ENCODE data around the gene NMT1. TPM values are rescaled to one million over a fixed set of nuclear protein-coding genes. Genes with fewer than 3 reads are reported as not detected.

Gene NMT1
- total RNA-seq, 1 experiment from 2014 or later = 152 TPM

GRCh38 chr17:45029758-45030423 lies 31.2 kb upstream of the NMT1 start:
- no peaks in the 10 kb centered on the region for H3K27me3 Mint-ChIP-seq (ENCODE audit: low read depth)
- ChIA-PET POLR2A (no interaction called here), CTCF (no interaction called here)
- ATAC-seq (no peak), DNase-seq (ENCODE audit: low spot score) (no peak)
- no peaks in the 10 kb centered on the region for H3K4me1 Mint-ChIP-seq
- peaks cover 37% of the 10 kb centered on the region for H3K36me3 Mint-ChIP-seq
- H3K27ac Mint-ChIP-seq = no peak overlapping the region
- no peaks in the 10 kb centered on the region for H3K9me3 Mint-ChIP-seq
- H3K4me3 Mint-ChIP-seq = no peak overlapping the region
- TF ChIP-seq PREB (CRISPR knock-in tag; IDR thresholded peaks at IDR 0.05; ENCODE audit: borderline replicate concordance) (no peak), ARID4B (CRISPR knock-in tag; IDR thresholded peaks at IDR 0.05; ENCODE audit: borderline replicate concordance) (no peak), GABPB1 (CRISPR knock-in tag; IDR thresholded peaks at IDR 0.05) (no peak), STAT6 (CRISPR knock-in tag; conservative IDR thresholded peaks at IDR 0.05; ENCODE audit: low read depth) (no peak), E2F5 (CRISPR knock-in tag; IDR thresholded peaks at IDR 0.05) (no peak), ELF4 (CRISPR knock-in tag; IDR thresholded peaks at IDR 0.05; ENCODE audit: low read depth) (no peak), ZNF671 (CRISPR knock-in tag; IDR thresholded peaks at IDR 0.05) (no peak), CDX4 (CRISPR knock-in tag; IDR thresholded peaks at IDR 0.05; ENCODE audit: borderline replicate concordance) (no peak), E2F4 (CRISPR knock-in tag; IDR thresholded peaks at IDR 0.05; ENCODE audit: borderline replicate concordance, low read depth) (no peak), HMGA2 (CRISPR knock-in tag; IDR thresholded peaks at IDR 0.05) (no peak), ZNF396 (CRISPR knock-in tag; IDR thresholded peaks at IDR 0.05; ENCODE audit: borderline replicate concordance) (no peak), AR (CRISPR knock-in tag; IDR thresholded peaks at IDR 0.05) (no peak)
